HG02840 (cell line): Measurements from ENCODE around the gene GPR183.
"Not testable (repeated sequence)": the region's sequence is repeated elsewhere in the genome, so short reads cannot be mapped to it uniquely, and the experiment has no call there.

Source experiments
- ATAC-seq: cut with Tn5 transposase; IDR thresholded peaks from one replicate; pipeline ENCODE4 v1.9.1; 2021; ENCODE audit warnings: mild to moderate bottlenecking, moderate library complexity, moderate number of reproducible peaks; ENCODE audit not compliant: unreplicated experiment, low FRiP score

Gene GPR183

DNA sequence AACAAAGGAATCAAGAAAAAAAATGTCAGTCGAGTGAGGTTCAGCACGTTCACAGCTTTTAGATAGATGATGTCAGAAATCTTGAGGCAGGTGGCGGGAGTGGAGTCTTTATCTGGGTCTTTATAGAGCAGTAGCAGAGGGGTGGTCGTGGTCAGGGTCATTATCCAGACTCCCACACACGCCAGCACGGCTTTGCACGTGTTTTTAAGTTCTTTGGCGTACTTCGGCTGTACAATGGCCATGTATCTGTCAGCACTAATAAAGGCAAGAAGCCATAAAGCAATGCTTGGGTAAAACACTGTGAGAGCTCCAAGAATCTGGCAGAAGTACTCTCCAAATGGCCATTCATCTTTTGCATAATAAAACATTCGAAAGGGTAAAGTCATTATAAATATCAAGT is 51.9 kb downstream of the GPR183 start:
- ATAC-seq, result no peak

GRCh38 chr13:99254830-99255229 is 52.4 kb downstream of the GPR183 start:
- ATAC-seq, result no peak

DNA sequence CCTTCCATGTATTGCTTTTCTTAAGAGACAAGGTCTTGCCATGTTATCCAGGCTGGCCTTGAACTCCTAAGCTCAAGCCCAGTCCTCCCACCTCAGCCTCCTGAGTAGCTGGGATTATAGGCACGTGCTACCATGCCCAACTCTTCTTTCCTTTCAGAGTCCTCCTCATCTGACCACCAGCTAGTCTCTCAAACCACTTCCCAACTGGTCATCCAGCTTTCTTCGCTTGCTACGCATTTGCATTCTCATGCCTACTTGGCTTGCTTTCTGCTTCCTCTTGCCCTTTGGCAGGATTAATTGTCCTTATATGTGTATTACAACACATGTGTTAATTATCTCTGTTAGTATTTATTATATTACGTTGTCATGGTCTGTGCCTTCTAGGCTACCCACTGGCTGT is 55.3 kb downstream of the GPR183 start:
- no peak for ATAC-seq

GRCh38 chr13:99250982-99251825 is 56.0 kb downstream of the GPR183 start:
- no peak for ATAC-seq

- not testable (repeated sequence) for ATAC-seq
Measured at GRCh38 chr13:99249606-99250005, 57.6 kb downstream of the GPR183 start.

DNA sequence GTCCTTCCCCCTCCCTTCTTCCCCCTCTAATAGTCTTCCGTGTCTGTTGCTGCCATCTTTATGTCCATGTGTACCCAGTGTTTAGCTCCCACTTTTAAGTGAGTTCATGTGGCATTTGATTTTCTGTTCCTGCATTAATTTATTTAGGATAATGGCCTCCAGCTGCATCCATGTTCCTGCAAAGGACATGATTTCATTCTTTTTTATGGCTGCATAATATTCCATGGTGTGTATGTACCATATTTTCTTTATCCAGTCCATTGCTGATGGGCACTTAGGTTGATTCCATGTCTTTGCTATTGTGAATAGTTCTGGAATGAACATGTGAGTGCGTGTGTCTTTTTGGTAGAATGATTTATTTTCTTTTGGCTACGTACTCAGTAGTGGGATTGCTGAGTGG is 58.0 kb downstream of the GPR183 start:
- not testable (repeated sequence) for ATAC-seq

- ATAC-seq, result no peak
Measured at GRCh38 chr13:99246100-99246499, 61.1 kb downstream of the GPR183 start.
